Nephron (organoid): ENCODE measurements around the gene ANTXR2.

ENCODE experiments used
- H3K27ac Mint-ChIP-seq, 3 experiments: 2 replicates each; pipeline ENCODE4 v1.8.0; 2020; ENCODE audit warnings: mixed read lengths in 3 of 3, mild to moderate bottlenecking in 2 of 3, moderate library complexity in 1 of 3
- H3K27me3 Mint-ChIP-seq: 2 replicates; pipeline ENCODE4 v1.8.0; 2021; ENCODE audit warnings: low read depth, mild to moderate bottlenecking, moderate library complexity, mixed read lengths
- H3K36me3 Mint-ChIP-seq: 2 replicates; pipeline ENCODE4 v1.8.0; 2020; ENCODE audit warnings: low read depth, mixed read lengths
- H3K4me1 Mint-ChIP-seq: 2 replicates; pipeline ENCODE4 v1.8.0; 2020; ENCODE audit warnings: mixed read lengths
- H3K4me3 Mint-ChIP-seq, 3 experiments: 2 replicates each; pipeline ENCODE4 v1.8.0; 2020; ENCODE audit warnings: mild to moderate bottlenecking in 3 of 3, mixed read lengths in 3 of 3, moderate library complexity in 2 of 3
- H3K9me3 Mint-ChIP-seq: 2 replicates; pipeline ENCODE4 v1.8.0; 2020; ENCODE audit warnings: mixed read lengths
- TF ChIP-seq, protein P1 (sequence below), 3 experiments: fragments of 200-600 bp; sonication (generic); IDR thresholded peaks; one replicate each; pipeline ENCODE4 v1.5.0; 2021; ENCODE audit warnings: antibody characterized with exemption in 3 of 3; ENCODE audit not compliant: unreplicated experiment in 3 of 3

The ANTXR2 gene

GRCh38 chr4:80049813-80050534, 23.1 kb downstream of the ANTXR2 start:
- TF ChIP-seq, protein P1, sequence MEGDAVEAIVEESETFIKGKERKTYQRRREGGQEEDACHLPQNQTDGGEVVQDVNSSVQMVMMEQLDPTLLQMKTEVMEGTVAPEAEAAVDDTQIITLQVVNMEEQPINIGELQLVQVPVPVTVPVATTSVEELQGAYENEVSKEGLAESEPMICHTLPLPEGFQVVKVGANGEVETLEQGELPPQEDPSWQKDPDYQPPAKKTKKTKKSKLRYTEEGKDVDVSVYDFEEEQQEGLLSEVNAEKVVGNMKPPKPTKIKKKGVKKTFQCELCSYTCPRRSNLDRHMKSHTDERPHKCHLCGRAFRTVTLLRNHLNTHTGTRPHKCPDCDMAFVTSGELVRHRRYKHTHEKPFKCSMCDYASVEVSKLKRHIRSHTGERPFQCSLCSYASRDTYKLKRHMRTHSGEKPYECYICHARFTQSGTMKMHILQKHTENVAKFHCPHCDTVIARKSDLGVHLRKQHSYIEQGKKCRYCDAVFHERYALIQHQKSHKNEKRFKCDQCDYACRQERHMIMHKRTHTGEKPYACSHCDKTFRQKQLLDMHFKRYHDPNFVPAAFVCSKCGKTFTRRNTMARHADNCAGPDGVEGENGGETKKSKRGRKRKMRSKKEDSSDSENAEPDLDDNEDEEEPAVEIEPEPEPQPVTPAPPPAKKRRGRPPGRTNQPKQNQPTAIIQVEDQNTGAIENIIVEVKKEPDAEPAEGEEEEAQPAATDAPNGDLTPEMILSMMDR (IDR thresholded peaks at IDR 0.05; ENCODE audit: unreplicated experiment in 3 of 3): no peak
- Mint-ChIP-seq H3K27ac (no peak overlapping the region), H3K4me1 (peaks cover 25% of the 10 kb centered on the region), H3K36me3 (peaks cover 60% of the 10 kb centered on the region), H3K9me3 (no peaks in the 10 kb centered on the region), H3K4me3 (no peak overlapping the region), H3K27me3 (no peaks in the 10 kb centered on the region)

DNA sequence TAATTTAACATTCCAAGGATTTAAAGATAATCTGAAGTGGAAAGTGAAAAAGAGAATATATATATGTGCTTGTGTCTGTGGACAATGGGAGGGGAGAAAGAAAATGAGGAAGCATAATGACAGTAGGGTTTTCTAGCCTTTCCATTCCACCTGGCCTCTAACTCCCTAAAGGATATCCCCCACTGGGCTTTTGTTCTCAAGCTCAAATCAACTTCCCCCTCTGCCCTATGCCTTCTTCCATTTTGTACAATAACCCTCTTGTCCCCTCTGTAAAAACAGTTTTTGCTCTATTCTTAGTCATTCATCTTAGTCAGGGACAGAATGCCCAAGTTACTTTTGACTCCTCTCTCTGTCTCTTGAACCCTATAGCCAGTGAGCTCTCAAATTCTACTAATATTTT, 23.6 kb downstream of the ANTXR2 start:
- H3K9me3 Mint-ChIP-seq: no peaks in the 10 kb centered on the region
- no peak overlapping the region for H3K27ac Mint-ChIP-seq
- H3K4me3 Mint-ChIP-seq: no peak overlapping the region
- peaks cover 57% of the 10 kb centered on the region for H3K36me3 Mint-ChIP-seq
- peaks cover 26% of the 10 kb centered on the region for H3K4me1 Mint-ChIP-seq
- TF ChIP-seq, protein P1 (IDR thresholded peaks at IDR 0.05; ENCODE audit: unreplicated experiment in 3 of 3): no peak
- no peaks in the 10 kb centered on the region for H3K27me3 Mint-ChIP-seq

- peaks cover 3% of the 10 kb centered on the region for H3K9me3 Mint-ChIP-seq
- H3K4me1 Mint-ChIP-seq: peaks cover 37% of the 10 kb centered on the region
- TF ChIP-seq, protein P1 (IDR thresholded peaks at IDR 0.05; ENCODE audit: unreplicated experiment in 3 of 3): no peak
- peak overlapping the region; percentile 64 to 94 (median 72) for H3K27ac Mint-ChIP-seq
- H3K4me3 Mint-ChIP-seq: no peak overlapping the region
- no peaks in the 10 kb centered on the region for H3K27me3 Mint-ChIP-seq
- peaks cover 40% of the 10 kb centered on the region for H3K36me3 Mint-ChIP-seq
Measured at GRCh38 chr4:80045786-80046185, 27.2 kb downstream of the ANTXR2 start.

- TF ChIP-seq, protein P1 (IDR thresholded peaks at IDR 0.05; ENCODE audit: unreplicated experiment in 3 of 3): no peak
- H3K4me1 Mint-ChIP-seq: peaks cover 37% of the 10 kb centered on the region
- H3K9me3 Mint-ChIP-seq: peaks cover 7% of the 10 kb centered on the region
- H3K36me3 Mint-ChIP-seq: peaks cover 33% of the 10 kb centered on the region
- H3K27ac Mint-ChIP-seq: peak overlapping the region; percentile 77 to 94 (median 88)
- no peaks in the 10 kb centered on the region for H3K27me3 Mint-ChIP-seq
- no peak overlapping the region for H3K4me3 Mint-ChIP-seq
Measured at GRCh38 chr4:80043541-80043940, 29.5 kb downstream of the ANTXR2 start.

GRCh38 chr4:80042821-80043220, 30.2 kb downstream of the ANTXR2 start:
- Mint-ChIP-seq H3K4me3 (no peak overlapping the region), H3K4me1 (peaks cover 43% of the 10 kb centered on the region), H3K27ac (peak overlapping the region; percentile 77 to 94 (median 88)), H3K9me3 (peaks cover 7% of the 10 kb centered on the region), H3K27me3 (no peaks in the 10 kb centered on the region), H3K36me3 (peaks cover 33% of the 10 kb centered on the region)
- TF ChIP-seq, protein P1 (IDR thresholded peaks at IDR 0.05; ENCODE audit: unreplicated experiment in 3 of 3): no peak

DNA sequence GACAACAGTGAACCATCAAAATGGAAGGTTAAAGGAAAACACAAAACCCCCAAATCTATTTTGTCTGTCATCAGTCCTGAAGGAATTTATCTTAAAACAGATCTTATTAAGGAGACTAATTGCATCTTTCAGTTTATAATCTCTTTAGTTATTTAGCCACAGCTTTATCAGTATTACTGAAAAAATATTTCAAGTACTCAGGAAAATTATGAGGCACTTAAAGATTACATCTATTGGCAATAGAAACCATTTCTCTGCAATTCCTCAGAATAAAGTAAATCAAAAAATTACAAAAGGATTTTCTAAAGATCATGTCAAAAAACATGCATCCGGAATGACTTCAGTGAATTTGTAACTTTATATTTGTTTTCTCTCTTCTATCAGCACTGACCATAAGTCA, 35.2 kb downstream of the ANTXR2 start:
- TF ChIP-seq, protein P1 (IDR thresholded peaks at IDR 0.05; ENCODE audit: unreplicated experiment in 3 of 3): no peak
- Mint-ChIP-seq H3K9me3 (peaks cover 7% of the 10 kb centered on the region), H3K36me3 (peaks cover 32% of the 10 kb centered on the region), H3K27ac (peak overlapping the region; percentile 97 to 98 (median 97)), H3K4me1 (peaks cover 30% of the 10 kb centered on the region), H3K4me3 (no peak overlapping the region), H3K27me3 (no peaks in the 10 kb centered on the region)
